Thymus (tissue), 11 donors: ENCODE results near the gene PJA2. TPM values are rescaled to one million over a fixed set of nuclear protein-coding genes. Genes with fewer than 3 reads are reported as not detected.

Experiments
- DNase-seq, 9 donors: peaks; one replicate each; pipeline ENCODE4 v3.0.0-alpha.2; 2013; ENCODE audit warnings: low spot score in 9 of 9, low read depth in 6 of 9, missing footprints in 1 of 9
- H3K27ac ChIP-seq, 2 donors: one replicate each; pipeline ENCODE4 v1.5.1; 2013; ENCODE audit warnings: control low read depth in 1 of 2, low read depth in 1 of 2, low read length in 1 of 2, mild to moderate bottlenecking in 1 of 2, moderate library complexity in 1 of 2
- H3K27me3 ChIP-seq, 2 donors: one replicate each; pipeline ENCODE4 v1.5.1; 2013; ENCODE audit warnings: low read length in 1 of 2; ENCODE audit not compliant: control insufficient read depth in 2 of 2, insufficient read depth in 1 of 2
- H3K36me3 ChIP-seq, 2 donors: one replicate each; pipeline ENCODE4 v1.5.1; 2013; ENCODE audit warnings: low read length in 1 of 2, mild to moderate bottlenecking in 1 of 2, moderate library complexity in 1 of 2; ENCODE audit not compliant: control insufficient read depth in 2 of 2, insufficient read depth in 2 of 2
- H3K4me1 ChIP-seq, 2 donors: one replicate each; pipeline ENCODE4 v1.5.1; 2013; ENCODE audit warnings: low read length in 2 of 2; ENCODE audit not compliant: control insufficient read depth in 2 of 2, insufficient read depth in 2 of 2
- H3K4me3 ChIP-seq, 2 donors: one replicate each; pipeline ENCODE4 v1.5.1; 2013; ENCODE audit warnings: low read length in 2 of 2, control low read depth in 1 of 2, mild to moderate bottlenecking in 1 of 2
- H3K9me3 ChIP-seq, 2 donors: one replicate each; pipeline ENCODE4 v1.5.1; 2013; ENCODE audit warnings: low read length in 1 of 2, mild to moderate bottlenecking in 1 of 2; ENCODE audit not compliant: control insufficient read depth in 2 of 2, insufficient read depth in 1 of 2
- WGBS: extraction: QIAGEN DNeasy Blood & Tissue Kit; methylation state at CpG from one replicate; pipeline ENCODE4 v1.1.7; 2013; 5-methylcytosine and 5-hydroxymethylcytosine counted together
- polyA plus RNA-seq: library from polyadenylated mRNA; stranded (reverse); fragments of 200-250 nt; gene quantifications from one replicate; pipeline ENCODE4 v1.2.3, GENCODE V29; 2013
- total RNA-seq: library from RNA; stranded (reverse); fragments of 120-200 nt; gene quantifications from one replicate; pipeline ENCODE4 v1.2.4, GENCODE V29; 2013
- donor health status: healthy.

The PJA2 gene
- total and polyA plus RNA-seq, 2 donors = 47.3 to 53.2 TPM

DNA sequence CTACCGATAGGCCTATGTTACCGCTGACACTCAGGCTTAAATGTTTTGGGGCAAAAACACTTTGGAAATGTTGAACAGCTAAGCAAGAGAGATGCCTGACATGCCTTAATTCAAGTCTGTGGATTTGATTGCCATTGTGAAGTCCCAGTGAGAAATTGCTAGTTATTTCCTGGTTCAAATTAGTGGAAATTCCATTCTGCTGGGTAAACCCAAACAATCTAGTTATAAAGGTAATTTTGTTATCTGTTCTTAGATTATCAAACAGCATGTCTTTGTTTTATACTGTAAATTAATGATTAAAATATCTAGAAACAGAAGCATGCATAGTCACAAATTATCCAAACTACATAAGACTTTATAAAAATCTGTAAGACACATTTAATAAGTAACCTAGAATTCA lies 96.6 kb downstream of the PJA2 start:
- no peak overlapping the region for H3K4me3 ChIP-seq
- H3K4me1 ChIP-seq = no peaks in the 10 kb centered on the region
- no peak for DNase-seq
- H3K9me3 ChIP-seq = no peaks in the 10 kb centered on the region
- no peaks in the 10 kb centered on the region for H3K36me3 ChIP-seq
- WGBS = 96% methylated on average over 2 of the region's 2 CpGs
- no peaks in the 10 kb centered on the region for H3K27me3 ChIP-seq
- no peak overlapping the region for H3K27ac ChIP-seq

DNA sequence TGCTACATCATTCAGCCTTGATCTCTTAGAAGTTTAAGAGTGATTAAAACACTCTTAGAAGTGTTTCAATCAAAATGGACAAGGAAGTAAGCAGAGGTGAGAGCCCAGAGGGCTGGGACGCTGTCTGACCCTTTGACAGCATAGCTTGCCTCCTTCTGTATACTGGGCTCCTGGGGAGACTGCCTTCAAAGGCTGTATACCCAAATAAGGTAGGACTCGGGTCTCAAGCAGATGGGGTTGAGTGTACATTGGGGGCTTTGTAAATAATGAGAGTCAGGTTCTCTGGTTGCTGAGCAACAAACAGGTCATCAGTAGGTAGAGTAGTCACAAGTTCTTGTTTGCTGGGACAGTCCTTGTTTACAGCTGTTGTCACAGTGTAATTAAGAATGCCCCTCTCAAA lies 97.1 kb downstream of the PJA2 start:
- no peaks in the 10 kb centered on the region for H3K9me3 ChIP-seq
- H3K27ac ChIP-seq = no peak overlapping the region
- H3K36me3 ChIP-seq = no peaks in the 10 kb centered on the region
- no peak overlapping the region for H3K4me3 ChIP-seq
- no peaks in the 10 kb centered on the region for H3K4me1 ChIP-seq
- no peak for DNase-seq
- no peaks in the 10 kb centered on the region for H3K27me3 ChIP-seq
- 95% methylated on average over 2 of the region's 2 CpGs for WGBS

GRCh38 chr5:109310315-109310714 lies 99.5 kb downstream of the PJA2 start:
- Histone ChIP-seq H3K4me3 (no peak overlapping the region), H3K9me3 (no peaks in the 10 kb centered on the region), H3K4me1 (no peaks in the 10 kb centered on the region), H3K27me3 (no peaks in the 10 kb centered on the region), H3K36me3 (no peaks in the 10 kb centered on the region), H3K27ac (no peak overlapping the region)
- no peak for DNase-seq
- 97% methylated on average over 3 of the region's 3 CpGs for WGBS

GRCh38 chr5:109309326-109310063 lies 100.3 kb downstream of the PJA2 start:
- WGBS = 90% methylated on average over 5 of the region's 5 CpGs
- no peaks in the 10 kb centered on the region for H3K36me3 ChIP-seq
- no peak overlapping the region for H3K4me3 ChIP-seq
- no peaks in the 10 kb centered on the region for H3K27me3 ChIP-seq
- no peak overlapping the region for H3K27ac ChIP-seq
- no peaks in the 10 kb centered on the region for H3K4me1 ChIP-seq
- no peaks in the 10 kb centered on the region for H3K9me3 ChIP-seq
- DNase-seq = no peak

- no peak overlapping the region for H3K27ac ChIP-seq
- WGBS = 96% methylated on average over 3 of the region's 3 CpGs
- no peak overlapping the region for H3K4me3 ChIP-seq
- H3K27me3 ChIP-seq = no peaks in the 10 kb centered on the region
- H3K36me3 ChIP-seq = no peaks in the 10 kb centered on the region
- DNase-seq = no peak
- H3K9me3 ChIP-seq = no peaks in the 10 kb centered on the region
- no peaks in the 10 kb centered on the region for H3K4me1 ChIP-seq
These were observed 101.8 kb downstream of the PJA2 start for GRCh38 chr5:109307951-109308350.

DNA sequence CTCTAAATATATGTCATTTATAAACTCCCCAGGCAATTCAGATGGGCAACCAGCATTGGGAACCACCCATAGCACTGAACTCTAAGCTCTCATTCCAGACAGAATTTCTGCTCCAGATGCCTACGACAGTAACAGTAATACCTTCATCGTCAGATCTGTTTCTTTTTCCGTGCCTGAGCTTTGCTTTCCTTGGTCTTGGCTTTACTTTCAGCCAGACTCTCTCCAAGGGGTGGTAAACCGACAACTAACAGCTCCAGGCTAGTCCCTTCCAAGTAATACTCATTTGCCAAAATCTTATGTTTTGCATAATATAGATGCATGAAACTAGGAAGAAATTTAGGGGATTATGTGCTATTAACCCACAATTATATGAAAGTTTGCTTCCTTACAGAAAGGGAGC lies 102.3 kb downstream of the PJA2 start:
- H3K4me3 ChIP-seq = no peak overlapping the region
- no peak for DNase-seq
- WGBS = 97% methylated on average over 4 of the region's 4 CpGs
- no peaks in the 10 kb centered on the region for H3K4me1 ChIP-seq
- no peaks in the 10 kb centered on the region for H3K27me3 ChIP-seq
- no peaks in the 10 kb centered on the region for H3K36me3 ChIP-seq
- H3K27ac ChIP-seq = no peak overlapping the region
- H3K9me3 ChIP-seq = no peaks in the 10 kb centered on the region

DNA sequence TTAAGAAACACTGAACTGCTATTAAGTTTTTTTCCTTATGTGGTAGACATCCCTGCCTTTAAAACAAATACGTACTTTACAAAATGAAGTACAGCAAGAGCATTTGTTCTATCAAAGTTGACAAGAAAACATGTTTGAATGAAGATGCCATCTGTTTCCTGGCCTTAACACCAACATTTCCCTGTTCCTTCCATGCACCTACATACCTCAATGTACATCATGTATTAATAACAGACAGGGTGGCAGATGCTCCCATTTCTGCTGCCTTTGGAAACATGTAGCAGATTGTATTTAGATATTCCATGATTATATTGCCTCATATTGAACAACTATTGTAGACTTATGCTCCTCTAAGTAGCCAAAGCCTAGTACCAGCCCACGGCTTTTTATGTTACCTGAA lies 104.4 kb downstream of the PJA2 start:
- Histone ChIP-seq H3K27me3 (no peaks in the 10 kb centered on the region), H3K36me3 (no peaks in the 10 kb centered on the region), H3K4me3 (no peak overlapping the region), H3K9me3 (no peaks in the 10 kb centered on the region), H3K27ac (no peak overlapping the region), H3K4me1 (no peaks in the 10 kb centered on the region)
- no peak for DNase-seq
- 97% methylated on average over 2 of the region's 2 CpGs for WGBS

GRCh38 chr5:109304309-109304708 lies 105.5 kb downstream of the PJA2 start:
- H3K36me3 ChIP-seq = no peaks in the 10 kb centered on the region
- no peak overlapping the region for H3K27ac ChIP-seq
- H3K9me3 ChIP-seq = no peaks in the 10 kb centered on the region
- H3K4me1 ChIP-seq = no peaks in the 10 kb centered on the region
- no peaks in the 10 kb centered on the region for H3K27me3 ChIP-seq
- no peak overlapping the region for H3K4me3 ChIP-seq
- DNase-seq = no peak

DNA sequence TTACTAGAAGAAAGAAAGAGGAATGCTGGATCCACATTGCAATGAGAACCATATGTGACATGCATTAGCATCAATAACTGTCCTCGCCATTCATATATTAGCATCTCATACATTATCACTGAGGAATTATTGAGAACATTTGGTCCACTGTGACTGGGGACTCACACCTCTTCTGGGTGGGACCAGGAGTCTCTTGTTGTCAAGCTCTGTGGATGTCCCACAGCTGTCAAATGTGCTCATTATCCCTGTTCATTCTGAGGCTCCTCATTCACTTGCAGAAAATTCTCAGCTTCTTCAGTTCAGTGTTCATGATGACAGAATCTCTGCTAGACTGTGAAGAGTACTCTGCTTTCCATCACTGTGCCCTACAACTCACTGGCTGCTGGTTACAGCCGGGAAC lies 109.4 kb downstream of the PJA2 start:
- no peaks in the 10 kb centered on the region for H3K27me3 ChIP-seq
- whole genome bisulfite sequencing = 95% methylated on average over 2 of the region's 2 CpGs
- no peak overlapping the region for H3K4me3 ChIP-seq
- no peaks in the 10 kb centered on the region for H3K4me1 ChIP-seq
- no peaks in the 10 kb centered on the region for H3K36me3 ChIP-seq
- no peak overlapping the region for H3K27ac ChIP-seq
- DNase-seq = no peak
- H3K9me3 ChIP-seq = no peaks in the 10 kb centered on the region
